ENCODE measurements around the gene ALDH6A1.

Gene ALDH6A1

GRCh38 chr14:74049876-74050495 lies 34.3 kb downstream of the ALDH6A1 start:
- no peak for DNase-seq (ENCODE audit: low read depth in 2 of 2)

GRCh38 chr14:74048281-74048680 lies 36.0 kb downstream of the ALDH6A1 start:
- DNase-seq (ENCODE audit: low read depth in 2 of 2): no peak

- DNase-seq (ENCODE audit: low read depth in 2 of 2): no peak
These were observed 38.7 kb downstream of the ALDH6A1 start for GRCh38 chr14:74045522-74045921.

- no peak for DNase-seq (ENCODE audit: low read depth in 2 of 2)
These were observed 42.0 kb downstream of the ALDH6A1 start for GRCh38 chr14:74042296-74042695.

- DNase-seq (ENCODE audit: low read depth in 2 of 2): no peak
These were observed 46.0 kb downstream of the ALDH6A1 start for GRCh38 chr14:74038020-74038859.

- DNase-seq (ENCODE audit: low read depth in 2 of 2): no peak
These were observed 48.7 kb downstream of the ALDH6A1 start for GRCh38 chr14:74035556-74035955.

GRCh38 chr14:74034572-74034971 lies 49.7 kb downstream of the ALDH6A1 start:
- DNase-seq (ENCODE audit: low read depth in 2 of 2): no peak

GRCh38 chr14:74029136-74029535 lies 55.1 kb downstream of the ALDH6A1 start:
- DNase-seq (ENCODE audit: low read depth in 2 of 2): no peak

- DNase-seq (ENCODE audit: low read depth in 2 of 2): no peak
These were observed 61.9 kb downstream of the ALDH6A1 start for GRCh38 chr14:74022346-74022745.

- DNase-seq (ENCODE audit: low read depth in 2 of 2): no peak
These were observed 64.7 kb downstream of the ALDH6A1 start for GRCh38 chr14:74019408-74020137.

- peak; percentile 68 to 80 for DNase-seq (ENCODE audit: low read depth in 2 of 2)
These were observed 65.5 kb downstream of the ALDH6A1 start, which contains the start of the genes BBOF1 and ENTPD5 for GRCh38 chr14:74018586-74019407. Gene BBOF1 (plus strand): TSS chr14:74019349. CDS start chr14:74019479, 130 bp downstream. Gene ENTPD5 (minus strand): TSS chr14:74019288. CDS start chr14:73988102, 31,186 bp downstream.

GRCh38 chr14:74018174-74018585 lies 66.1 kb downstream of the ALDH6A1 start:
- DNase-seq (ENCODE audit: low read depth in 2 of 2): no peak

- DNase-seq (ENCODE audit: low read depth in 2 of 2): no peak
These were observed 68.3 kb downstream of the ALDH6A1 start for GRCh38 chr14:74015963-74016362.

- no peak for DNase-seq (ENCODE audit: low read depth in 2 of 2)
These were observed 69.1 kb downstream of the ALDH6A1 start for GRCh38 chr14:74015176-74015575.

- DNase-seq (ENCODE audit: low read depth in 2 of 2): no peak
These were observed 70.0 kb downstream of the ALDH6A1 start for GRCh38 chr14:74014299-74014698.

GRCh38 chr14:74008843-74009499 lies 75.3 kb downstream of the ALDH6A1 start:
- DNase-seq (ENCODE audit: low read depth in 2 of 2): no peak

Measured in stimulated activated CD8-positive, alpha-beta memory T cell treated with anti-CD3 and anti-CD28 coated beads, Interleukin-2, amount 100 ng/mL, for 48 hours (primary cell).